GM18519 (cell line): ENCODE data around the gene RASSF6.
"Not testable (repeated sequence)": the region's sequence is repeated elsewhere in the genome, so short reads cannot be mapped to it uniquely, and the experiment has no call there.

ENCODE experiments used
- ATAC-seq: cut with Tn5 transposase; IDR thresholded peaks from one replicate; pipeline ENCODE4 v1.9.1; 2021; ENCODE audit warnings: mild to moderate bottlenecking, moderate library complexity; ENCODE audit not compliant: unreplicated experiment, low FRiP score

RASSF6 gene, protein sequence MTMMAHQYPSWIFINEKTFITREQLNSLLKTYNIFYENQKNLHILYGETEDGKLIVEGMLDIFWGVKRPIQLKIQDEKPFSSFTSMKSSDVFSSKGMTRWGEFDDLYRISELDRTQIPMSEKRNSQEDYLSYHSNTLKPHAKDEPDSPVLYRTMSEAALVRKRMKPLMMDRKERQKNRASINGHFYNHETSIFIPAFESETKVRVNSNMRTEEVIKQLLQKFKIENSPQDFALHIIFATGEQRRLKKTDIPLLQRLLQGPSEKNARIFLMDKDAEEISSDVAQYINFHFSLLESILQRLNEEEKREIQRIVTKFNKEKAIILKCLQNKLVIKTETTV

DNA sequence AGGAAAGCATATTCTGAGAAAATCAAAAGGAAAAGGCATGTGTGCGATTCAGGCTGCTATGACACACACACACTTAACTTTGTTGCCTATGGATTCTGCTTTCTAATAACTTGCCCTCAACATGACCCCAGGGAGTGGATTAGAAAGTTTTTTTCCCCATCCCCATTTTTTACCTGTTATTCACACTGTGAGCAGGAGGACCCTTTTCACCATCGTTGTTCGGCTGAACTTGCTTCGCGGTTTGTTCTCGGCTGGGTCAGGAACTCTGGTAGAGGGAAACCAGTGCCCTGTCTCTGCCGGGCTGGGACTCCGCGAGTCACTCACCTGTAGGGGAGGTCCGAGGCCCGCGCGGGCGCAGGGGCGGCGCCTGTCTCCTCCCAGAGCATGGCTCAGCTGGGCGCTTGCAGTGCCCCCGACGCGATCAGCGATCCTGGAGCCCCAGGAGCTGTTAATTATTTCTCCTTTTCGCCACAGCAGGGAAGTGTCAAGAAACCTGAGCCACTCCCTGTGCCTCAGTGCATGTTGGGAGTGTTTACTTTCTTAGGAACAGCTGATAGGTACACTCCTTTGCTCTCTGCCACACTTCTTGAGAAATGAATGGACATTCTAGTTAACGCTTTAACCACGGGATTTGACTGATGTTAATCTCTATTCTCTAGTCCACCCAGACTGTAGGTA is at the start of gene RASSF6:
Gene RASSF6, minus strand, starts transcription at position 322 of the 678 bp plus-strand sequence. CDS start 8,641 bp downstream, outside the sequence.
- peak; percentile 67 for ATAC-seq

DNA sequence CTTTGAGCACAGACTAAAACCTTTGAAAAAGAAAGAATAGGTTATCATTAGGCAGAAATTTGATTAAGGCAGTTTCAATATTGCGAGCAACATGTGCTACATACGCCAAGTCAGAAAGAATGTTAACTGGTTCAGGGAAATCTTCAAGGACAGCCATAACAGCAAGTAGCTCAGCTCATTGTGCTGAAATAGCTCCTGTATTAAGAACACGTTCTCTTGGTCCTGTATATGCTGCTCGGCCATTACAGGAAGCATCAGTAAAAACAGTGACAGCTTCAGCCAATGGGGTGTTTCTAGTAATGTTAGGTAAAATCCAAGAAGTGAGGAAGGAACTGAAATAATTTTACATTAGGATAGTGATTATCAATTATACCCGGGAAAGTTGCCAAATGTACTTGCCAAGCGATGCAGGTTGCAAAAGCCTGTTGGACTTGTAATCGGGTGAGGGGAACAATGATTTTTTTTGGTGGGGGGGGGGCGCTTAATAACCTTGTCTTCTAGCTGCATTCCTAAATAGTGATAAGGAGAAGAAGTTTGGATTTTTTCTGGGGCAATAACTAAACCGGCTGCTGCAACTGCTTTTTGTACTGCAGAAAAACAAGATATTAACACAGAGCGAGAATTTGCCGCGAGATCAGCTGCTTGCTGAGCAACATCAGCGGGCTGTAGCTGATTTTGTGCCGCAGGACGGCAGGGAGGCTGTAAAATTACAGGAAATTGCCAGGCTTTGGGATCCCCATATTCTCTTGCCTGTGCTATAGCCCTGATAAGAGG is 49.4 kb upstream of the RASSF6 start:
- no peak for ATAC-seq

DNA sequence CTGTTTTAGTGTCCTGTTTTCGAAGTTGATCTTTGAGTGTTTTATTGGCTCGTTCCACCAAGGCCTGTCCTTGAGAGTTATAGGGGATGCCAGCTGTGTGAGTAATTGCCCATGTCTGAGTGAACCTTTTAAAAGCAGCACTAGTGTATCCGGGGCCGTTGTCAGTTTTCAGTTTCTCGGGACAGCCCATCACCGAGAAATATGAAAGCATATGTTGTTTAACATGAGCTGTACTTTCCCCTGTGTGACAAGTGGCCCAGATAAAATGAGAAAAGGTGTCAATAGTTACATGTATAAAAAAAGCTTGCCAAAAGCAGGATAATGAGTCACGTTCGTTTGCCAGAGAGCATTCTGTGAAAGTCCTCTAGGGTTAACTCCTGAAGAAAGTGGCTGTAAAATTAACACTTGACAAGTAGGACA is 48.6 kb upstream of the RASSF6 start:
- no peak for ATAC-seq

DNA sequence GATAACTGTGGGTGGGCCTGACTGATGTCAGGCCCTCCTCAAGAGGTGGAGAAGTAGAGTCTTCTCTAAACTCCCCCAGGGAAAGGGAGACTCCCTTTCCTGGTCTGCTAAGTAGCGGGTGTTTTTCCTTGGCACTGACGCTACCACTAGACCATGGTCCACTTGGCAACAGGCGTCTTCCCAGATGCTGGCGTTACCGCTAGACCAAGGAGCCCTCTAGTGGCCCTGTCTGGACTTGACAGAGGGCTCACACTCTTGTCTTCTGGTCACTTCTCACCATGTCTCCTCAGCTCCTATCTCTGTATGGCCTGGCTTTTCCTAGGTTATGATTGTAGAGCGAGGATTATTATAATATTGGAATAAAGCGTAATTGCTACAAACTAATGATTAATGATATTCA is 45.7 kb upstream of the RASSF6 start:
- ATAC-seq, result not testable (repeated sequence)

DNA sequence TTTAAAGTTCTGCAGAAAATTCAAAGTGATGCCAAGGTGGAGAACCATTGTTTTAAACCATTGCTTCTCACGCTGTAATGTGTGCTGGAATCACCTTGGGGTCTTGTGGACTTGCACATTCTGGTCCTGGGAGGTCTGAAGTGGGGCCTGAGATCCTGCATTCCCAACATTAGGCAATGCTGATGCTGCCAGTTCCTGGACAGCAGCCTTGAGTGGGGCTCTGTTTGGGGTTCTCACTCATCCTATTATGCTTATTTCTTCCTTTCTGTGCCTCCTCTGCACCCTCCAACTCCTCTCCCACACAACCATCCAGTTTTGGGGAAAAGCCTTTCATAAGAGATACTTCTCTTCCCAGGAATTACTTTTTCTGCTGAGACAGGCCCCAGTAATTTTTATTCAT is 44.2 kb upstream of the RASSF6 start:
- no peak for ATAC-seq

DNA sequence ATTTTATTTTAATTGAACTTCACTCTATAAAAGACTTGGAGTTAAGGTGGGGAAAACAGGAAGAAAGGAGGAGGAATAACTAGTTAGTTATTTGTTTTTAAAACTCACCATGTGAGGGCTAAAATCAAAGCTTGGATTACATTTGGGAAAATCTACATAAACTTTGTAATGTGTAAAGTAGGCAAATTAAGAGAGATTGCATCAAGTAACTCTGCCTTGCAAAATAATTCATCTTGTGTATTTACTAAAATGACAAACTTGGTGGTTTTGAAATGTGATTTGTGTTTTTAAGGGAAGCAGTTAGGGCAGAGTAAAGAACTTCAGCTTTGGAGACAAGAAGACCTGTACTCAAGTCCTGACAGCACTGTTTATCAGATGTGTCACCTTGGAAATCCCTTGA is 43.3 kb upstream of the RASSF6 start:
- ATAC-seq, result no peak

DNA sequence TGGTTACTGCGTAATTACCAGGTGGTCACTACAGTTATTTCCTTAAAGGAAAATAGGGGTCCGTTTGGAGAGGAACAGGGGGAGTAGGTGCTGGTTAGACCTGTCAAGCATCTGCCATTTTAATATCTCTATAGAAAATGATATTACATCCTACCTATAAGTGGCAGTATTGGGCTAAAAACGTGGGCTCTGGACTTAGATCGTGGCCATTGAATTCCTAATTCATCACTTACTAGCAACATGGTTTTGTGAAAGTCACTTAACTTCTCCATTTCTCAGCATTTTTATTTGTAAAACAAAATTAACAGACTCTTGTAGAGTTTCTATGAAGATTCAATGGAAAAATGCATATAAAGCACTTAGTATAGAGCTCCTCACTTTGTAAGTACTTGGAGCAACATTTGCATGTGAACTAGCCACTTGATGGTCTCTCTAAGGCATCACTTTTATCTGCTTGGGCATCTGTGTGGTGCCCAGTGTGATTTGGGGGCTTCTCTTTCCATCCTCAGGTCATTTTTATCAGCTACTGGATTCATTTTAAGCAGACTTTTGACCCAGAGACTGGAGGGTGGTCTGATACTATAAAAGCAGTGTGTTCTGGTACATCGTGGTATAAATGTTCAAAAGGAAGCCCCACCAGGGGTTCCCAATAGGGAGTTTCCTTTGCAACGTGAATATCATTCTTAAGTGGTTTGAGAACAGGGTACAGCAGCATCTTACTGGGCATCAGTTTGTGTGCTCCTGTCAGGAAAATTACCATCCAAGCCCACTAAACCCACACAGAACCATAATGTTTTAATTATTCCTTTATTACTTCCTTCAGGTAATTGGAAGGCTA is 42.7 kb upstream of the RASSF6 start:
- ATAC-seq, result peak; percentile 80

DNA sequence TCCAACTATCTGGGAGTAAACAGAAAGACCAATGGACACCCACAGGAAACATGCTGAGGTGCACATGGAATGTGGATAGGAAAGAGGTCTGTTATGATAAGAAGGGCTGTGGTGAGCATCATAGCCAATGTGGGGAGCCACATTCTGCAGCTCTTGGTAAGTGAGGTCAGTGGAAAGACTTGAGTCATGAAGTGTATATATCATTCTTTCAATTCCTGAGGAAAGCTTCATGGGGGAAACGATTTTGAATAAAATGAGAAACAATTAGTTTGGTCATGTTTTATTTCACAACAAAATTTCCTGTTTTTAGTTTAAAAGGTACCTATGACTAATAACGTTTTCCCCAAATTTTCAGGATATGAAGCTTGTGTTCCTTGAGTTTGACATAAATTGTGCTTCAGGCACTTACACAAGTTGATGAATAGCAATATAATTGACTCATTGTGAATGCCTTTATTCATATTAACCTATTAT is 41.4 kb upstream of the RASSF6 start:
- ATAC-seq, result no peak

DNA sequence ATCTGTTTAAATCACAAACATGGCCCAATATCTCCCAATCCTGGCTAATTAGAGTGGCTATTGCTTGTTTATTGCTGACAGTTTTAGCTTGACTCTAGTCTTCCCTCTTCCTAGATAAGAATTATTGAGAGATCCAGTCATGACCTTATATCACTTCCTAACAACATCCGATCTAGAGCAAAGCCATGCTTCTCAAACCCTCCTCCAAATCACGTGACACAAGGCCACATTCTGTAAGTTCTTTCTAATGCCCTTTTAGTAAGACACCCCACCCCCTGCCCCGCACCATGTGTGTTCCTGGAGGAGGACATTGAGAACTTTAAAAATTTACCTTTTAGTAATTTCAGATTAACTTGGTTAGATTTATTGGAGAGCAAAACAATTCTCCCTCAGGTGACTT is 40.6 kb upstream of the RASSF6 start:
- ATAC-seq, result no peak

DNA sequence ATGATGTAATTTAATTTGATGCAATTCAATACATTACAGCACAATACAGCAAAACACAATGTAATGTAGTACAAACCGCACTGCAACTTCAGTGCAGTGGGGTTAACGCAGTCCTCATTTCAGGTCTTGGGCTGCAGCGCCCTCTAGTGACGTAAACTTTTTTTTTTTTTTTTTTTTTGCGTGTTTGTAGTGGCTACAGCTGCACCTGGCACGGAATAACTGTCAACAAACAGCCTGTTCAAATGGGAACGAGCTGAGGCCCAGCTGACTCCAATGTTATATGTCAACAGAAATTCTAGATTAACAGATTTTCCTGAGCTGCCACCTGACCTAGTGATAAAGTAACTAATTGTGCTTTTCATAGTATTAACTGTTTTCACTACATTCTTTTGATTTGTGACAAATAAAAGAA is 33.5 kb upstream of the RASSF6 start:
- peak; percentile 55 for ATAC-seq

DNA sequence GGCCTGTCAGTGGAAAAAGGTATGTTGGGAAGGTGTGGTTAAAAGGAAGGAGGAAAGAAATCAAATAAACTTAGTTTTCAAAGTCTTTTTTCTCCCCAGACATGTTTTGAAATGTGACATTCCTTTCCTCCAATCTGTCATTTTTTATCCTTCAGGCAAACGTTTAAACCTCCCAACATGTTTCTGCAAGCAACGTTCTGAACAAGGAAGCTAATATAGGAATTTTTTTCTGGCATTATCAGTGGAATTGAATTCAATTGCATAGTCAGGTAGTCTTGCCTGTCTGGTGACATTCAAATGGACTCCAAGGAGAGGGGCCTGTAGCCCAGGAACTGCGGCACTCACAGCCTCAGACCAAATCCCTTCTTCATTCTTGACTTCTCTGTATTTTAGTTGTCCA is 30.0 kb upstream of the RASSF6 start:
- no peak for ATAC-seq

DNA sequence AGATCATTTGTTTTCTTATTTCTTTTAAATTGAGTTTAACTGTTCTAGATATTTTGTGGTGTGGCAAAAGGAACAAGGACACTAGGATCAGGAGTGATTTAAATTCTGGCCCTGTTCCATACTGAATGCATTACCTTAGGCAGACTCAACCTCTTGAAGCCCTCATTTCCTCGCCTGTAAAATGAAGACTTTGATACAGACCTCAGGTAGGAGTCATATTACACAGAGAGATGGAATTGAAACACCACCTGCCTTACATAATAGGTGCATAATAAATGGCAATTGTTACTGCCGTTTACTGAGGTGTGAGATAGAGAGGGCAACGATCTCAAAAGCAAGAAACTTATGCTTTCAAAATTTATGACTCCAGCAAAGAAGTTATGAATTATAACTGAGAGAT is 28.2 kb upstream of the RASSF6 start:
- no peak for ATAC-seq

DNA sequence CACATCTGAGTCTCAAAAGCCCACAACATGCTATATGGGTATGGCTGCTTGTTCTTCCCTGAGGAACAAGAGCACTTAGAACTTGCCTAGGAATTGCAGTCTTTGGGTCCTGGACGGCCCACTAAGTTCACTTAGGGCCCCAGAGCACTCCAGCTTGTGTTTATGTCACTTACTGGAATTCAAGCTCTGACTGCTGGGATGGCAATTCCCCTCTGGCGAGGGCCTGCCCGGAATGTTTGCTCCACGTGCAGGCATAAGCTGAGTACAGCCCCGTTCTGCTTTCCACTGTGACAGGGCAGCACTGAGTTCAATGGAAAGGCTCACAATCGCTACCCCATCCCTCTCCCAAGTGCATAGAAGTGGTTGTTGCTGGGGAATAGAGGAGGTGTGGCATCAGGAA is 25.9 kb upstream of the RASSF6 start:
- ATAC-seq, result no peak

DNA sequence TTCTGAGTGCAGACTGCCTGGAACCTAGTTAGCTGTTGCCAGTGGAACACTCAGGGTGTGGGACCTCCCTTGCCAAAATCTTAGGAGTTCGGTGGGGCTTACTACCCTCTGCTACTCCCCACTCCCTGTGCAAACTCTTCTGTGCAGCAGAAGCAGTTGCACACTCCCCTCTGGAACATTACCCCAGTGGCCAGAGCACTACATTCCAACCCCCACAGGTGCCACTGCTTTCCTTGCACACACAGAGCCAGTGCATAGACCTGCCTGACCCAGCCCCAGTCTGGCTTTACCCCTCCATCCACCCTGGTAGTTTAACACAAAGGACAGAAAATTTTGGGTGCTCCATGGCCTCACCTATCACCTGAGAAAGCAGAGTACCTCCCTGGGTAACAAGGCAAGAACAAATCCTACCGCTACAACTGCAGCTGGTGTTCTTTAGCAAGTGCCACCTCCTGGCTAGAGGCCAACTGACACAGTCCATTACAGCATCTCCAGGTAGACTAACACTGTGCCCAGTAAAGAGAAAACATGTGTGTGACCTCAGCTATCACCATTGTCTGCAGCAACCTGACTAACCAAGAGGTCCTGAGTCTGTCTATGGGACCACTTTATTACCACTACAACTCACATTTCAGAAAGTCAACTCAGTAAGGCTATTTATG is 11.5 kb upstream of the RASSF6 start:
- no peak for ATAC-seq

DNA sequence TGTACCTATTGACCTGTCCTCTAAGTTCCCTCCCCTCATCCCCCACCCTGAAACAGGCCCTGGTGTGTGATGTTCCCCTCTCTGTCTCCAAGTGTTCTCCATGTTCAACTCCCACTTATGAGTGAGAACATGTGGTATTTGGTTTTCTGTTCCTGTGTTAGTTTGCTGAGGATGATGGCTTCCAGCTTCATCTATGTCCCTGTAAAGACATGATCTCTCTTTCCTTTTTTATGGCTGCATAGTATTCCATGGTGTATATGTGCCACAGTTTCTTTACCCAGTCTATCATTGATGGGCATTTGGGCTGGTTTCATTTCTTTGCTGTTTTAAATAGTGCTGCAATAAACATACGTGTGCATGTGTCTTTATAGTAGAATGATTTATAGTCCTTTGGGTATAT is 8.6 kb upstream of the RASSF6 start:
- ATAC-seq, result not testable (repeated sequence)

DNA sequence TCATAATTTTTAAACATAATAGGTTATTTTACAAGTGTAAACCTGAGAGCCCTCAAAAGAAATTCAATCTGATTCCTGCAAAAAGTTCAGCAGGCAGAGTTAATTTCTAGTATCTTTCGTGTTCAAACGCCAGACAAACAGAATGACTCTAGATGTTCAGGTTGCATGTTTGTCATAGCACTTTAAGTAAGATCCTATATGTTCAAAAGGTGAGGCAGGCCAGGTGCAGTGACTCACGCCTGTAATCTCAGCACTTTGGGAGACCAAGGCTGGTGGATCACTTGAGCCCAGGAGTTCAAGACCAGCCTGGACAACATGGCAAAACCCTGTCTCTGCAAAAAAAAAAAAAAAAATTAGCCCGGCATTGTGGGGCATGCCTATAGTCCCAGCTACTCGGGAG is 1.1 kb upstream of the RASSF6 start:
- no peak for ATAC-seq

DNA sequence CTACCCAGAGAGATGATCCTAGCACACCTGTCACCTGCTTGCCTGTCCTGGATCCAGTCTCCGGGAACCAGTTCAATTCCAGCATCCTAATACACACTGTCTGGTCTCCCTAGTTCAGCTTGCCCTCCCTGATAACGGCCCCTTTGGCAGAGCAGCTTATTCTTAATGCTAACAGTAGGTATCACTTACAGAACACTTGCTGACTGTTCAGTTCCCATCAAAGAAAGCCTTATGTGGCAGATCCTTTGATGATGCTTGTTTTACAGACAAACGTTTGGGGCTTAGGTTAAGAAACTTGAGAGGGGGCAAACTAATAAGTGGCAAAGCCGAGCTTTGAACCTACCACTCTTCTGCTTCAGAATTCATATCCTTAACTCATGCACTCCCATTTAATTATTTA is 890 bp downstream of the RASSF6 start:
- ATAC-seq, result no peak

DNA sequence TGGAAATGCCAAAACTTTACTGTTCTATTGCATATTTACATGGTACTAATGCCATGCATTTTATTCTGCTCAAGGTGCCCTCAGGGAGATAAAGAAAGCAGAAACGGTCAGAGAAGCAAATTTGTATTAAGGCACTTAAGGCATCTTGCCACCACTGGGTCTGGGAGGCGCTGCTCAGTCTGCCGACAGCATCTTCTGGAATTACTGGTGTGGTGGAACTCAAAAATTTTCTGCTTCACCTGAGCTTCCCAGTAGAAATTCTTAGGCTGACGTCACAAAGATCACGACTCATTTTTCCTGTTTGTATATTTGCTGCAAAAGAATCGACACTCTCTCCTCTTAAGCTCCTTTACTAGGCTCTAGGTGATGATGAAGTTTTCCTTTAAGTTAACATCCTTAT is 3.0 kb downstream of the RASSF6 start:
- no peak for ATAC-seq

DNA sequence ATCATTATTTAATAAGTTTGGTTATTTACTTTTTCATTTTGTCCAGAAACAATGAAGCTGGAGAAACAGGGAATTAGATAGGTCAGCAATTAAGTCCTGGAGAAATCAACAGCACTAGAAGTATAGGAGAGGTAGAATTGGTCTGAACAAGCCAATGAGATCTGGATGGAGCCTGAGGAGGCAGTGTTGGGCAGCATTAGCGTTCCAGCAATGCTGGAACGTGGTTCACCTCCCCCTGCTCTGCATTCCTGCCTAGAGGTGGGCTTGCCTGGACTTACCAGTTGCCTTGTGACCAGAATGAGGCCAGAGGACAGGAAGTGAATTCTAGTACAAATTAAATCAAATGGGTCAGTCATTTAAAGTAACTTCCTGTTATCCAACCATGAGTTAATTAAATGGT is 4.6 kb downstream of the RASSF6 start:
- no peak for ATAC-seq

DNA sequence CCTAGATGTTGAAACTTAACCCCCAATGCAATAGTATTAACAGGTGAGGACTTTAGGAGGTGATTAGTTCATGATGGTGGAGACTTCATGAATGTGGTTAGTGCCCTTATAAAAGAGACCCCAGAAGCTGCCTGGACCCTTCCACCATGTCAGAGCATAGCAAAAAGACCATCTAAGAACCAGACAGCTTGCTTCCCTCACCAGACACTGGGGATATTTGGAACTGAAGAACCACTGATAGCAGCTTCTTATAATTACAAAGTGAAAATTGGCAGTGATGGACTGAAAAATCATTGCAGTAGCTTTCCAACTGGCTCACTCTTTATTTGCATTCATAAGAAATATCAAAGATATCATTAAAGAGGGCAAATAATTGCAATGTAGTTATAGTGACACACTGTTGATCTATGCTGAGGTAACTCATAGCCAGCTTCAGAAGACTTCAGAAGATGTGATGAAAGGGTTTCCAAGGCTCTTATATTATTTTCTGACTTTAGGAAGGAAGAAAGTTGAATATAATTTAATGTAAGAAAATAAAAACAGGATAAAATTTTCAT is 5.8 kb downstream of the RASSF6 start:
- ATAC-seq, result no peak
